H1 (cell line): Measurements from ENCODE around the gene ZSCAN29. TPM values are rescaled to one million over a fixed set of nuclear protein-coding genes. Genes with fewer than 3 reads are reported as not detected.
"Not testable (repeated sequence)": the region's sequence is repeated elsewhere in the genome, so short reads cannot be mapped to it uniquely, and the experiment has no call there.

Experiments used
- CTCF ChIA-PET: fragments of 300-600 bp; sonication (Branson Sonifier 250); formaldehyde crosslinking; loops from one replicate; lab custom pipeline; 2021; ENCODE audit not compliant: partially characterized antibody; lab: Charles Lee
- POLR2A ChIA-PET: fragments of 300-600 bp; sonication (Branson Sonifier 250); formaldehyde crosslinking; loops from one replicate; lab custom pipeline; 2021; ENCODE audit warnings: inconsistent platforms; ENCODE audit not compliant: partially characterized antibody; lab: Charles Lee
- DNase-seq, 2 experiments: peaks; one replicate each; pipeline versions ENCODE4 v3.0.0 to v3.0.0-alpha.2; 2010 to 2022; ENCODE audit warnings: low spot score in 2 of 2, low read depth in 1 of 2, mixed read lengths in 1 of 2
- FAIRE-seq: peaks from 2 replicates; lab custom pipeline; 2011; peaks lifted over from hg19 to GRCh38; lab: Jason Lieb, UNC
- H2AFZ ChIP-seq: 2 replicates; pipeline ENCODE4 v1.8.1; 2012; ENCODE audit warnings: low read length, inconsistent platforms
- H2AK5ac ChIP-seq: 2 replicates; pipeline ENCODE4 v1.6.1; 2013; ENCODE audit warnings: low read depth, low read length
- H2BK120ac ChIP-seq: replicated peaks from 2 replicates; pipeline ENCODE3; 2013; ENCODE audit warnings: low read depth, low read length, inconsistent platforms
- H2BK12ac ChIP-seq: 2 replicates; pipeline ENCODE4 v1.6.1; 2013; ENCODE audit warnings: low read depth, low read length
- H2BK15ac ChIP-seq: 2 replicates; pipeline ENCODE4 v1.6.1; 2013; ENCODE audit warnings: low read length
- H2BK20ac ChIP-seq: 2 replicates; pipeline ENCODE4 v1.6.1; 2013; ENCODE audit warnings: low read length
- H2BK5ac ChIP-seq: 2 replicates; pipeline ENCODE4 v1.6.1; 2013; ENCODE audit warnings: low read depth, low read length
- H3K14ac ChIP-seq: 2 replicates; pipeline ENCODE4 v1.6.1; 2013; ENCODE audit warnings: inconsistent platforms; ENCODE audit not compliant: insufficient read length
- H3K18ac ChIP-seq: 2 replicates; pipeline ENCODE4 v1.6.1; 2013; ENCODE audit warnings: low read length; ENCODE audit errors: extremely low read depth
- H3K23ac ChIP-seq: 2 replicates; pipeline ENCODE4 v1.6.1; 2013; ENCODE audit warnings: inconsistent platforms; ENCODE audit not compliant: insufficient read length
- H3K23me2 ChIP-seq: 2 replicates; pipeline ENCODE4 v1.6.1; 2013; ENCODE audit warnings: low read depth, low read length
- H3K27ac ChIP-seq: 2 replicates; pipeline ENCODE4 v1.6.1; 2011; ENCODE audit warnings: low read depth, low read length, inconsistent platforms
- H3K27me3 ChIP-seq, 4 experiments: replicated peaks in 1 of 4; 1 replicate in 1 of 4; 2 replicates in 3 of 4; pipeline versions ENCODE4 v1.6.1 to v1.8.1; 2011 to 2013; ENCODE audit warnings: low read length in 3 of 4, mild to moderate bottlenecking in 3 of 4, inconsistent platforms in 2 of 4, mixed read lengths in 2 of 4, moderate library complexity in 1 of 4; ENCODE audit not compliant: control insufficient read depth in 3 of 4, insufficient read depth in 3 of 4; ENCODE audit errors: extremely low read depth in 1 of 4
- H3K36me3 ChIP-seq, 4 experiments: 2 replicates each; pipeline versions ENCODE4 v1.6.1 to v1.8.1; 2011 to 2013; ENCODE audit warnings: mild to moderate bottlenecking in 4 of 4, low read length in 3 of 4, moderate library complexity in 2 of 4, control low read depth in 1 of 4, inconsistent platforms in 1 of 4; ENCODE audit not compliant: insufficient read depth in 4 of 4, control insufficient read depth in 2 of 4
- H3K4ac ChIP-seq: replicated peaks from 2 replicates; pipeline ENCODE3; 2013; ENCODE audit warnings: low read length, low read depth, mixed read lengths, inconsistent platforms; ENCODE audit not compliant: insufficient read length
- H3K4me1 ChIP-seq, 4 experiments: replicated peaks in 1 of 4; 1 replicate in 1 of 4; 2 replicates in 3 of 4; pipeline versions ENCODE4 v1.6.1 to v1.8.1; 2011 to 2013; ENCODE audit warnings: low read length in 3 of 4, inconsistent platforms in 2 of 4, mixed read lengths in 1 of 4; ENCODE audit not compliant: insufficient read depth in 4 of 4, control insufficient read depth in 3 of 4
- H3K4me2 ChIP-seq, 2 experiments: 2 replicates each; pipeline versions ENCODE4 v1.6.1 to v1.8.1; 2011 to 2013; ENCODE audit warnings: low read depth in 2 of 2, low read length in 2 of 2, control low read depth in 1 of 2, inconsistent platforms in 1 of 2, mild to moderate bottlenecking in 1 of 2; ENCODE audit not compliant: insufficient read depth in 1 of 2
- H3K4me3 ChIP-seq, 4 experiments: fragments of 200-600, 300-600 bp in 1 of 4; sonication (generic), shearing (Covaris generic), sonication (Bioruptor Twin) in 1 of 4; 2 replicates each; pipeline versions ENCODE4 v1.5.1 to v1.8.1; 2011 to 2016; ENCODE audit warnings: low read length in 4 of 4, low read depth in 3 of 4, control low read depth in 2 of 4, inconsistent platforms in 2 of 4, mild to moderate bottlenecking in 2 of 4, mixed read lengths in 1 of 4, moderate library complexity in 1 of 4; ENCODE audit not compliant: insufficient read depth in 2 of 4; ENCODE audit errors: extremely low read depth in 1 of 4
- H3K56ac ChIP-seq: replicated peaks from 2 replicates; pipeline ENCODE3; 2013; ENCODE audit warnings: low read depth, mild to moderate bottlenecking, mixed read lengths, low read length, inconsistent platforms; ENCODE audit not compliant: insufficient read length
- H3K79me1 ChIP-seq: 2 replicates; pipeline ENCODE4 v1.6.1; 2013; ENCODE audit warnings: low read depth, low read length, control low read depth
- H3K79me2 ChIP-seq, 2 experiments: 2 replicates each; pipeline versions ENCODE4 v1.6.1 to v1.8.1; 2012 to 2013; ENCODE audit warnings: low read length in 2 of 2, mild to moderate bottlenecking in 2 of 2, inconsistent platforms in 1 of 2; ENCODE audit not compliant: insufficient read depth in 2 of 2, control insufficient read depth in 1 of 2
- H3K9ac ChIP-seq, 4 experiments: replicated peaks in 1 of 4; 1 replicate in 1 of 4; 2 replicates in 3 of 4; pipeline versions ENCODE4 v1.6.1 to v1.8.1; 2011 to 2013; ENCODE audit warnings: low read depth in 3 of 4, low read length in 3 of 4, control low read depth in 2 of 4, mild to moderate bottlenecking in 2 of 4, moderate library complexity in 2 of 4, inconsistent platforms in 1 of 4; ENCODE audit errors: extremely low read depth in 1 of 4
- H3K9me3 ChIP-seq, 2 experiments: 2 replicates each; pipeline versions ENCODE4 v1.6.1 to v1.8.1; 2012 to 2013; ENCODE audit warnings: mild to moderate bottlenecking in 2 of 2, moderate library complexity in 2 of 2, control low read depth in 1 of 2, inconsistent platforms in 1 of 2, low read depth in 1 of 2, low read length in 1 of 2, mixed read lengths in 1 of 2; ENCODE audit not compliant: insufficient read depth in 2 of 2
- H4K20me1 ChIP-seq, 2 experiments: replicated peaks in 1 of 2; 2 replicates each; pipeline versions ENCODE3 to v1.8.1; 2011 to 2013; ENCODE audit warnings: inconsistent platforms in 2 of 2, low read length in 2 of 2, mild to moderate bottlenecking in 1 of 2; ENCODE audit not compliant: insufficient read depth in 2 of 2, control insufficient read depth in 1 of 2
- H4K5ac ChIP-seq: 2 replicates; pipeline ENCODE4 v1.6.1; 2013; ENCODE audit warnings: low read length, low read depth, mixed read lengths, inconsistent platforms; ENCODE audit not compliant: insufficient read length
- H4K8ac ChIP-seq: 2 replicates; pipeline ENCODE4 v1.8.0; 2013; ENCODE audit warnings: mild to moderate bottlenecking, moderate library complexity, low read length, inconsistent platforms; ENCODE audit not compliant: insufficient read depth; ENCODE audit errors: extremely low read depth
- H4K91ac ChIP-seq: replicated peaks from 2 replicates; pipeline ENCODE3; 2013; ENCODE audit warnings: low read length, mixed read lengths, inconsistent platforms; ENCODE audit not compliant: insufficient read length
- WGBS, 2 experiments: shearing (Covaris generic) in 1 of 2; methylation state at CpG; one replicate each; pipeline versions ENCODE4 v1.1.6 to v1.1.7; 2013 to 2015; ENCODE audit warnings: low lambda C conversion rate in 2 of 2, mixed read lengths in 2 of 2, inconsistent platforms in 1 of 2, low coverage in 1 of 2, missing lambda C conversion rate in 1 of 2; ENCODE audit not compliant: insufficient replicate concordance in 2 of 2, insufficient coverage in 1 of 2, insufficient read length in 1 of 2; ENCODE audit errors: extremely low coverage in 1 of 2, missing lambda C conversion rate in 1 of 2; 5-methylcytosine and 5-hydroxymethylcytosine counted together
- polyA plus RNA-seq, 7 experiments: library from polyadenylated mRNA; depleted of rRNA in 3 of 7; stranded (reverse) in 5 of 7; unstranded in 2 of 7; fragments of >200 nt in 5 of 7; fragments of 200-250 nt in 2 of 7; gene quantifications; 1 replicate in 5 of 7; 2 replicates in 1 of 7; 4 replicates in 1 of 7; pipeline versions ENCODE4 v1.2.1 to v1.2.3, GENCODE V29; 2011 to 2013; ENCODE audit warnings: missing spikeins in 2 of 7, mixed read lengths in 2 of 7
- total RNA-seq: library from RNA; stranded (reverse); fragmentation: NEBNext Ultra II Directional; extraction: Animal tissue kit (Norgen Biotek cat#: 25700); gene quantifications from 2 replicates; pipeline ENCODE4 v1.2.1, GENCODE V29; 2021

The ZSCAN29 gene
- total and polyA plus RNA-seq, 2 of the 8 experiments (the other 6 are each of a cell fraction or from before 2014, with no cell fraction given), result 6.4 to 41.3 TPM

DNA sequence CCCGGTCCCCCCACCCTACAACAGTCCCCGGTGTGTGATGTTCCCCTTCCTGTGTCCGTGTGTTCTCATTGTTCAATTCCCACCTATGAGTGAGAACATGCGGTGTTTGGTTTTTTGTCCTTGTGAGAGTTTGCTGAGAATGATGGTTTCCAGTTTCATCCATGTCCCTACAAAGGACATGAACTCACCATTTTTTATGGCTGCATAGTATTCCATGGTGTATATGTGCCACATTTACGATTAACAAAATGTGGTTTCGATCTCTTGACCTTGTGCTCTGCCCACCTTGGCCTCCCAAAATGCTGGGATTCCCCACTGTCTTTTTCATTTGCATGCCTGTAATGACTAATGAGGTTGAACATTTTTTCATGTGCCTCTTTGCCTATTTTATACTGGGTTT is 22.7 kb upstream of the ZSCAN29 start:
- H3K4ac ChIP-seq, H3K27me3 ChIP-seq, H3K23me2 ChIP-seq, DNase-seq, H3K14ac ChIP-seq, H3K18ac ChIP-seq, FAIRE-seq, H3K79me1 ChIP-seq, H2BK12ac ChIP-seq, H3K23ac ChIP-seq, H2BK20ac ChIP-seq, H3K4me2 ChIP-seq, POLR2A ChIA-PET, H4K5ac ChIP-seq, H3K4me3 ChIP-seq, H2BK120ac ChIP-seq, H4K20me1 ChIP-seq, H4K8ac ChIP-seq, H3K79me2 ChIP-seq, H3K4me1 ChIP-seq, H3K56ac ChIP-seq, H3K27ac ChIP-seq, H3K9ac ChIP-seq, H2AK5ac ChIP-seq, H2BK15ac ChIP-seq, H3K9me3 ChIP-seq, H2BK5ac ChIP-seq, H4K91ac ChIP-seq, H2AFZ ChIP-seq: not testable (repeated sequence)
- 84% methylated on average over 6 of the region's 6 CpGs; no CpG with 5 or more reads in 1 of the 2 experiments for WGBS, 2 experiments
- peaks cover 0 to 34% (median 23%) of the 10 kb centered on the region in 4 experiments; a peak in 7 of 8 replicates for H3K36me3 ChIP-seq
- CTCF ChIA-PET, result interaction anchor here (0.6 kb wide), 1 partner anchor 42 kb away, joined by 3 read pairs; no protein-coding TSS in a partner anchor
